Stimulated activated naive CD4-positive, alpha-beta T cell (primary cell): ENCODE data around the gene SNX1.

ENCODE experiments used
- DNase-seq, 6 experiments: peaks; one replicate each; lab custom pipeline; 2025; lab: John Stamatoyannopoulos, UW

SNX1 gene

GRCh38 chr15:64163659-64164362 is 68.0 kb downstream of the SNX1 start:
- DNase-seq = no peak

- no peak for DNase-seq
Observed at GRCh38 chr15:64164436-64164835, 68.7 kb downstream of the SNX1 start.

DNA sequence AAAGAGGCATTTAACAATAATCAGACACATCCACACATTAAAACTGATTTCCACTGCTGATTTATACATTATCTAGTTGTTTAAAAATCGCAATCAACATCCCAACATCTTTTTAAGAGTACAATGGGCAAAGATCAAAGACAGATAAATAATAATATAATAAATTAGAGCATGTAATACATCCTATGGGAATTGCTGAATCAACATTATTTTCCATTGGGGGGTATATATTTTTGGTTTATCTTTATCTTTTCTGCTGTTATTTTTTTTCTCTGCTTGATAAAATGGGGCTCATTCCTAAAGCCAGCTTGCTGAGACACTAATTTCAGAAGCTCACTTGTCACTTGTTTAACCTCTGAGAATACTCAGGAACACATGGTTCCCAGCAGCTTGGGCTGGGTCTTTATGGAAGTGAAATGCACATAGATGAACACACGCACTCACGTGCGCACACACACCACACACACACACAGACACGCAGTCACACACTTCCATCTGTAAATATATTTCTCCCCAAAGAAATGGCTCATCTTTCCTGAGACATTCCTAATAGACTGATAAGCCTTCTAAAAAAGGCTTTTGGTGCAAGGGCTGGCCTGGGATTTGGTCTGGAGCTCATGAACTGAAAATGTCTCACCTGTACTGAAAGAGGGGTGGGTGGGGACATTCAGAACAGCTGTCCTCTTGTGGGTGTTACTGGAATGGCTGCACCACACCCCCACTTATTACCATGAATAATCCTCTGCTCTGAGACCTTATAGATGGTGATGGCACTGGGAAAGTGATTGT is 70.5 kb downstream of the SNX1 start:
- DNase-seq = no peak

GRCh38 chr15:64180235-64180824 is 84.5 kb downstream of the SNX1 start:
- DNase-seq = no peak

DNA sequence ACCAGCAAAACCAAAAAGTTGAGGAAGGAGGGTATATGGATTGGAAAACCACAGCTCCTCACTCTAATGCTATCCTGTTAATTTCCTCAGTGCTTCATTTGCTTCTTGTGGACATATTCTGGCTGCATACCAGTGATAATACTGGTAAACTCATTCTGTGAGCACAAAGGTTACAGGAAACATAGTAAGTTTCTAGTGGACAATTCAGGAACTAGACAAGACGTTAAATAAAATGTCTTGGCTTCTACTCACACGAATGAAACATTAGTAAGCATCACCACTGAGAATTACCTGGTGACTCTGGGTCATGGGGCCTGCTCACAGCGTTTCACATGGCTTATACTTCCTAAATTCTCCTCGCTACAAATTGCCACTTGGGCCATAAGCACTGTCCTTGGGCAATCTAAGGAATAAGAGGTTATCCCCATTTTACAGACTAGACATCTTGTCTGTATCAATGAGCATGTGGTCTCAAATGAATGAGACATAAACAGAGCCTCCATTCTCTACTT is 87.1 kb downstream of the SNX1 start:
- DNase-seq = no peak

DNA sequence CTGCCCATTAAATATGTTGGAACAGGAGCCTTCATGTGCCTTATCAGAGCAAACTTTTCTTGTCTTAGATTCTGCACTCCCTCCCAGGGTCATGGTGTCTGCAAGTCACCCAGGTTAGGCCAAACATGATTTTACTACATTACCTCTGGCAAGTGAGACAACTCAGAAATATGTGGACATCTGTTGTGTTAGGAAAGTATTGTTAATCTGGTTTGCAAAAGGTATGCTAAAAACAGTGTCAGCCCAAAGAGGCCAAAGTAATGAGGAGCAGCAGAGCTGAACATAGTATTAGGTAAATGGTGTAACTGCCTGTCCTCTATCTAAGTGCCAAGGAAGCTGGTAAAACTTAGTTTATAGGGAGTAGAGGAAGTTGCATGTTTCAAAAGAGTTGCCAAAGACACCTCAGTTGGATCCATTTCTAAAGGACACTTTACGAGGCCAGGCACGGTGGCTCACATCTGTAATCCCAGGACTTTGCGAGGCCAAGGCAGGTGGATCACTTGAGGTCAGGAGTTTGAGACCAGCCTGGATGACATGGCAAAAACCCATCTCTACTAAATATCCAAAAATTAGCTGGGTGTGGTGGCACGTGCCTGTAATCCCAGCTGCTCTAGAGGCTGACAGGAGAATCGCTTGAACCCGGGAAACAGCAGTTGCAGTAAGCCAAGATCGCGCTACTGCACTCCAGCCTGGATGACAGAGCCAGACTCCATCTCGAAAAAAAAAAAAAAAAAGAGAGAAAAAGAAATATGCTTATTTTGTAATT is 89.5 kb downstream of the SNX1 start:
- DNase-seq = no peak

DNA sequence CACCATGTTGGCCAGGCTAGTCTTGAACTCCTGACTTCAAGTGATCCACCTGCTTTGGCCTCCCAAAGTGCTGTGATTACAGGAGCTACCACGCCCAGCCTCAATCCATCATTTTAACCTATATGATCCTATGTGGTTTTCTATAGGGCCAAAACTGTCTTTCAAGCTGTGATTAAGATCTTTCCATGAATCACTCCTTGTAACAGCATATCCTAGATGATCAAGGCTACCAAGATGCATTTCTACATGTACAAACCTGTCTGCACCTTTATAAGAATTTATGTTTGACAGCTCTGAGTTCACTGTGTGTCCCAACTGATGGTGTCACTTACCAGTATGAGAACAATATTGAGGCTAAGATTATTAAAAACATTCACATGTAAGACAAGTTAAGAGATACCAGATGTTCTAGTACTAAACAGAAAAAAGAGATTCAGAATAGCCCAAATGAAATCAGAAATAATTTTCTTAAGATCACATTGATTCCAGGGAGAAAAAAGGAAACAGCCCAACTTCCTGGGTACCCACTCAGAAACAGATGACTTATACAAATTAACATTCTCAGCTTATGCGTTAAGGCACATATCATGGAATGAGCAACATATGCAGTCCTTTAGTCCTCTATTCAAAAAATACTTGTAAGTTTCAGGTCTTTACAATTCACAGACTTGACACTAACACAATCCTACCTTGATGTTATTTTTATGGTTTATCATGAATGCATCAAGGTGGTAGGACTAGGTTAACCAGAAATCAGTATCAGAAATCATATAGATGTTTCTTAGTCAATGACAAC is 91.8 kb downstream of the SNX1 start:
- DNase-seq = no peak
